ENCODE results near the gene DNAI4. TPM values are rescaled to one million over a fixed set of nuclear protein-coding genes. Genes with fewer than 3 reads are reported as not detected.

DNAI4 gene
- total RNA-seq, 2 experiments from 2014 or later, result 5.0 to 8.8 TPM

GRCh38 chr1:66773227-66773626 is 151.4 kb downstream of the DNAI4 start:
- peaks cover 4% of the 10 kb centered on the region for H3K27me3 Mint-ChIP-seq

GRCh38 chr1:66770694-66771093 is 154.0 kb downstream of the DNAI4 start:
- POLR2A ChIA-PET, result interaction anchor here (1.1 to 1.7 kb wide), 2 partner anchors 21 to 154 kb away, joined by 3 to 15 read pairs; partner anchors contain the start of genes DNAI4 and MIER1
- Mint-ChIP-seq H3K9me3 (no peaks in the 10 kb centered on the region), H3K4me1 (ENCODE audit: low read depth) (peaks cover 25% of the 10 kb centered on the region), H3K27ac (peak overlapping the region; percentile 50), H3K4me3 (peak overlapping the region; percentile 44), H3K27me3 (peaks cover 2% of the 10 kb centered on the region), H3K36me3 (ENCODE audit: low read depth) (no peaks in the 10 kb centered on the region)
- intact Hi-C loops (cut with DNase I, micrococcal nuclease), result loop anchor here in 1 of 2 experiments (5.0 to 10.0 kb wide), 2 partner anchors 64 to 212 kb away; no protein-coding TSS in a partner anchor
- DNase-seq (no peak), ATAC-seq (ENCODE audit: poor library complexity) (no peak)
- CTCF ChIA-PET, result no interaction called here
- no peak for TF ChIP-seq CTCF (IDR thresholded peaks at IDR 0.05)
- no peaks in the 10 kb centered on the region for H3K36me3 ChIP-seq (ENCODE audit: insufficient read depth, low read length)
- no peaks in the 10 kb centered on the region for H3K9me3 ChIP-seq (ENCODE audit: control insufficient read depth in 1 of 2, insufficient read depth in 1 of 2, low read length in 2 of 2)
- H3K4me1 ChIP-seq (ENCODE audit: insufficient read depth, low read length), result peaks cover 2% of the 10 kb centered on the region
- H3K4me3 ChIP-seq (ENCODE audit: low read length), result no peak overlapping the region
- no peak overlapping the region for H3K27ac ChIP-seq (ENCODE audit: low read depth in 1 of 2, low read length in 2 of 2)
- no peaks in the 10 kb centered on the region for H3K27me3 ChIP-seq (ENCODE audit: control insufficient read depth in 1 of 2, insufficient read depth in 2 of 2, low read length in 2 of 2)

More at GRCh38 chr1:66773227-66773626, 151.4 kb downstream of the DNAI4 start:
- Histone ChIP-seq H3K9me3 (ENCODE audit: control insufficient read depth in 1 of 2, insufficient read depth in 1 of 2, low read length in 2 of 2) (no peaks in the 10 kb centered on the region), H3K4me1 (ENCODE audit: insufficient read depth, low read length) (peaks cover 2% of the 10 kb centered on the region), H3K27me3 (ENCODE audit: control insufficient read depth in 1 of 2, insufficient read depth in 2 of 2, low read length in 2 of 2) (no peaks in the 10 kb centered on the region), H3K4me3 (ENCODE audit: low read length) (no peak overlapping the region), H3K27ac (ENCODE audit: low read depth in 1 of 2, low read length in 2 of 2) (no peak overlapping the region), H3K36me3 (ENCODE audit: insufficient read depth, low read length) (no peaks in the 10 kb centered on the region)
- Mint-ChIP-seq H3K27ac (no peak overlapping the region), H3K4me3 (no peak overlapping the region), H3K4me1 (ENCODE audit: low read depth) (peaks cover 25% of the 10 kb centered on the region), H3K9me3 (no peaks in the 10 kb centered on the region), H3K36me3 (ENCODE audit: low read depth) (no peaks in the 10 kb centered on the region)
- DNase-seq, result no peak
- ChIA-PET CTCF (no interaction called here), POLR2A (no interaction called here)
- intact Hi-C loops (cut with DNase I, micrococcal nuclease), result loop anchor here in 1 of 2 experiments (5.0 to 10.0 kb wide), 2 partner anchors 62 to 209 kb away; no protein-coding TSS in a partner anchor
- ATAC-seq (ENCODE audit: poor library complexity), result no peak
- TF ChIP-seq CTCF (IDR thresholded peaks at IDR 0.05), result no peak

GRCh38 chr1:66770240-66770639 is 154.4 kb downstream of the DNAI4 start:
- no peak for DNase-seq
- no peaks in the 10 kb centered on the region for H3K36me3 Mint-ChIP-seq (ENCODE audit: low read depth)
- POLR2A ChIA-PET, result interaction anchor here (1.1 to 1.7 kb wide), 7 partner anchors 19 to 401 kb away, joined by 3 to 15 read pairs (median 4); partner anchors contain the start of genes DNAI4 and MIER1
- H3K4me3 Mint-ChIP-seq, result peak overlapping the region; percentile 84
- peak overlapping the region; percentile 46 for H3K4me3 ChIP-seq (ENCODE audit: low read length)
- H3K27me3 Mint-ChIP-seq, result no peaks in the 10 kb centered on the region
- H3K4me1 Mint-ChIP-seq (ENCODE audit: low read depth), result peaks cover 25% of the 10 kb centered on the region
- no peaks in the 10 kb centered on the region for H3K9me3 Mint-ChIP-seq
- no peak for ATAC-seq (ENCODE audit: poor library complexity)
- CTCF ChIA-PET, result no interaction called here
- TF ChIP-seq CTCF (IDR thresholded peaks at IDR 0.05), result no peak
- H3K9me3 ChIP-seq (ENCODE audit: control insufficient read depth in 1 of 2, insufficient read depth in 1 of 2, low read length in 2 of 2), result no peaks in the 10 kb centered on the region
- no peaks in the 10 kb centered on the region for H3K36me3 ChIP-seq (ENCODE audit: insufficient read depth, low read length)
- H3K27ac Mint-ChIP-seq, result peak overlapping the region; percentile 50
- no peaks in the 10 kb centered on the region for H3K27me3 ChIP-seq (ENCODE audit: control insufficient read depth in 1 of 2, insufficient read depth in 2 of 2, low read length in 2 of 2)
- no peak overlapping the region for H3K27ac ChIP-seq (ENCODE audit: low read depth in 1 of 2, low read length in 2 of 2)
- peaks cover 2% of the 10 kb centered on the region for H3K4me1 ChIP-seq (ENCODE audit: insufficient read depth, low read length)
- intact Hi-C loops (cut with DNase I, micrococcal nuclease), result loop anchor here in 1 of 2 experiments (5.0 to 10.0 kb wide), 2 partner anchors 65 to 212 kb away; no protein-coding TSS in a partner anchor

Measured in CD4-positive, alpha-beta T cell (primary cell).